Trophoblast cell (in vitro differentiated cells and primary cell): ENCODE results near the gene OSBPL8. TPM values are rescaled to one million over a fixed set of nuclear protein-coding genes. Genes with fewer than 3 reads are reported as not detected.

Experiments
- DNase-seq, 2 donors: peaks; one replicate each; pipeline ENCODE4 v3.0.0-alpha.2; 2016
- H2AFZ ChIP-seq: 2 replicates; pipeline ENCODE4 v1.6.1; 2013; ENCODE audit warnings: low read length, moderate library complexity, mild to moderate bottlenecking; ENCODE audit not compliant: insufficient read depth, poor library complexity
- H2AK5ac ChIP-seq: 2 replicates; pipeline ENCODE4 v1.6.1; 2013; ENCODE audit warnings: mild to moderate bottlenecking, low read length
- H2BK120ac ChIP-seq: 2 replicates; pipeline ENCODE4 v1.6.1; 2013; ENCODE audit warnings: low read length, mild to moderate bottlenecking, moderate library complexity; ENCODE audit not compliant: insufficient read depth, poor library complexity
- H2BK12ac ChIP-seq: 2 replicates; pipeline ENCODE4 v1.6.1; 2013; ENCODE audit warnings: mild to moderate bottlenecking, low read length, moderate library complexity
- H2BK5ac ChIP-seq: 2 replicates; pipeline ENCODE4 v1.6.1; 2013; ENCODE audit warnings: low read length, low read depth, moderate library complexity, mild to moderate bottlenecking; ENCODE audit not compliant: poor library complexity
- H3K14ac ChIP-seq: 2 replicates; pipeline ENCODE4 v1.6.1; 2013; ENCODE audit warnings: mild to moderate bottlenecking, low read length
- H3K18ac ChIP-seq: 2 replicates; pipeline ENCODE4 v1.6.1; 2013; ENCODE audit warnings: mild to moderate bottlenecking, low read length
- H3K23ac ChIP-seq: 2 replicates; pipeline ENCODE4 v1.6.1; 2013; ENCODE audit warnings: low read length
- H3K27ac ChIP-seq: 2 replicates; pipeline ENCODE4 v1.5.1; 2013; ENCODE audit warnings: low read depth, mild to moderate bottlenecking, inconsistent platforms, low read length, moderate library complexity
- H3K27me3 ChIP-seq: 2 replicates; pipeline ENCODE4 v1.6.1; 2013; ENCODE audit warnings: inconsistent platforms, mild to moderate bottlenecking, low read length, moderate library complexity; ENCODE audit not compliant: insufficient read depth
- H3K36me3 ChIP-seq, 2 experiments: 1 replicate in 1 of 2; 2 replicates in 1 of 2; pipeline ENCODE4 v1.6.1; 2013; ENCODE audit warnings: low read length in 2 of 2, mild to moderate bottlenecking in 2 of 2, moderate library complexity in 1 of 2; ENCODE audit not compliant: insufficient read depth in 2 of 2, control insufficient read depth in 1 of 2
- H3K4ac ChIP-seq: 2 replicates; pipeline ENCODE4 v1.6.1; 2013; ENCODE audit warnings: low read depth, mild to moderate bottlenecking, low read length, moderate library complexity
- H3K4me1 ChIP-seq, 2 experiments: 1 replicate in 1 of 2; 2 replicates in 1 of 2; pipeline ENCODE4 v1.6.1; 2013; ENCODE audit warnings: low read length in 2 of 2, mild to moderate bottlenecking in 2 of 2, moderate library complexity in 1 of 2; ENCODE audit not compliant: insufficient read depth in 2 of 2, control insufficient read depth in 1 of 2
- H3K4me2 ChIP-seq: 2 replicates; pipeline ENCODE4 v1.6.1; 2013; ENCODE audit warnings: inconsistent platforms, mild to moderate bottlenecking, low read length, moderate library complexity
- H3K4me3 ChIP-seq: 2 replicates; pipeline ENCODE4 v1.5.1; 2013; ENCODE audit warnings: mild to moderate bottlenecking, low read depth, low read length, inconsistent platforms
- H3K79me1 ChIP-seq: one replicate; pipeline ENCODE4 v1.6.1; 2013; ENCODE audit warnings: low read length
- H3K79me2 ChIP-seq: 2 replicates; pipeline ENCODE4 v1.6.1; 2013; ENCODE audit warnings: low read length, mild to moderate bottlenecking; ENCODE audit not compliant: control insufficient read depth, insufficient read depth, poor library complexity
- H3K9ac ChIP-seq: 2 replicates; pipeline ENCODE4 v1.6.1; 2013; ENCODE audit warnings: mild to moderate bottlenecking, low read length
- H3K9me3 ChIP-seq: 2 replicates; pipeline ENCODE4 v1.6.1; 2013; ENCODE audit warnings: low read depth, mild to moderate bottlenecking, control low read depth, inconsistent platforms, low read length; ENCODE audit not compliant: insufficient read depth
- H4K12ac ChIP-seq: 2 replicates; pipeline ENCODE4 v1.6.1; 2013; ENCODE audit warnings: low read depth, mild to moderate bottlenecking, low read length, moderate library complexity
- H4K8ac ChIP-seq: 2 replicates; pipeline ENCODE4 v1.6.1; 2013; ENCODE audit warnings: low read depth, mild to moderate bottlenecking, low read length, moderate library complexity
- H4K91ac ChIP-seq: one replicate; pipeline ENCODE4 v1.6.1; 2013; ENCODE audit warnings: low read depth, mild to moderate bottlenecking, low read length, moderate library complexity
- WGBS: extraction: QIAGEN DNeasy Blood & Tissue Kit; methylation state at CpG from one replicate; pipeline ENCODE4 v1.1.7; 2013; ENCODE audit warnings: missing lambda C conversion rate; ENCODE audit not compliant: insufficient read length, insufficient coverage; ENCODE audit errors: extremely low coverage; 5-methylcytosine and 5-hydroxymethylcytosine counted together
- polyA plus RNA-seq: library from polyadenylated mRNA; stranded (reverse); fragments of 200-250 nt; gene quantifications from 2 replicates; pipeline ENCODE4 v1.2.3, GENCODE V29; 2013

The OSBPL8 gene
- polyA plus RNA-seq = 25.8 and 26.5 TPM in 2 replicates

GRCh38 chr12:76559400-76560085 lies at the start of gene OSBPL8:
TSS of gene OSBPL8 (minus strand) at chr12:76559771. CDS start at chr12:76487551, 72,220 bp downstream.
- H2BK12ac ChIP-seq = no peak within 1 kb of the TSS
- no peaks in the 10 kb centered on the region for H3K36me3 ChIP-seq
- H4K12ac ChIP-seq = peak within 1 kb of the TSS; percentile 82
- H3K27me3 ChIP-seq = no peaks in the 10 kb centered on the region
- peak within 1 kb of the TSS; percentile 44 for H3K4ac ChIP-seq
- no peaks in the 10 kb centered on the region for H3K4me1 ChIP-seq
- no CpG with 5 or more reads among the region's 76 CpGs for WGBS
- peak within 1 kb of the TSS; percentile 60 for H2BK5ac ChIP-seq
- peak within 1 kb of the TSS; percentile 81 for H2AFZ ChIP-seq
- H2BK120ac ChIP-seq = peak within 1 kb of the TSS; percentile 4
- H3K14ac ChIP-seq = peak within 1 kb of the TSS; percentile 87
- peak; percentile 90 to 94 for DNase-seq
- no peak within 1 kb of the TSS for H2AK5ac ChIP-seq
- no peak within 1 kb of the TSS for H3K23ac ChIP-seq
- H3K27ac ChIP-seq = peak within 1 kb of the TSS; percentile 75
- peak within 1 kb of the TSS; percentile 93 for H4K8ac ChIP-seq
- peak within 1 kb of the TSS; percentile 76 for H3K18ac ChIP-seq
- peak within 1 kb of the TSS; percentile 74 for H3K4me2 ChIP-seq
- H3K9ac ChIP-seq = peak within 1 kb of the TSS; percentile 97
- H3K9me3 ChIP-seq = no peaks in the 10 kb centered on the region
- peak within 1 kb of the TSS; percentile 72 for H4K91ac ChIP-seq
- peaks cover 12% of the 10 kb centered on the region for H3K79me1 ChIP-seq
- H3K79me2 ChIP-seq = peaks cover 8% of the 10 kb centered on the region
- H3K4me3 ChIP-seq = peak within 1 kb of the TSS; percentile 98

GRCh38 chr12:76608070-76608469 lies 48.5 kb upstream of the OSBPL8 start:
- no peaks in the 10 kb centered on the region for H3K79me1 ChIP-seq
- no peak overlapping the region for H3K9ac ChIP-seq
- WGBS = no CpG with 5 or more reads among the region's 11 CpGs
- no peak overlapping the region for H3K27ac ChIP-seq
- no peak overlapping the region for H2BK120ac ChIP-seq
- no peak overlapping the region for H2AFZ ChIP-seq
- H3K79me2 ChIP-seq = no peaks in the 10 kb centered on the region
- H3K14ac ChIP-seq = no peak overlapping the region
- no peak overlapping the region for H4K91ac ChIP-seq
- no peak overlapping the region for H2BK12ac ChIP-seq
- no peak overlapping the region for H2AK5ac ChIP-seq
- no peak overlapping the region for H4K8ac ChIP-seq
- no peak overlapping the region for H3K4me3 ChIP-seq
- H4K12ac ChIP-seq = no peak overlapping the region
- no peaks in the 10 kb centered on the region for H3K27me3 ChIP-seq
- H3K4ac ChIP-seq = no peak overlapping the region
- no peak overlapping the region for H2BK5ac ChIP-seq
- H3K9me3 ChIP-seq = no peaks in the 10 kb centered on the region
- DNase-seq = peak in 1 of 2 donors; percentile 45
- H3K36me3 ChIP-seq = no peaks in the 10 kb centered on the region
- H3K4me1 ChIP-seq = no peaks in the 10 kb centered on the region
- H3K4me2 ChIP-seq = no peak overlapping the region
- no peak overlapping the region for H3K23ac ChIP-seq
- H3K18ac ChIP-seq = no peak overlapping the region

GRCh38 chr12:76595056-76595455 lies 35.5 kb upstream of the OSBPL8 start:
- H3K9me3 ChIP-seq = no peaks in the 10 kb centered on the region
- H2AK5ac ChIP-seq = no peak overlapping the region
- H3K36me3 ChIP-seq = no peaks in the 10 kb centered on the region
- H3K27me3 ChIP-seq = no peaks in the 10 kb centered on the region
- no peak overlapping the region for H3K4ac ChIP-seq
- H4K12ac ChIP-seq = no peak overlapping the region
- no peak overlapping the region for H3K9ac ChIP-seq
- H3K14ac ChIP-seq = no peak overlapping the region
- no peak overlapping the region for H3K23ac ChIP-seq
- H3K4me2 ChIP-seq = no peak overlapping the region
- H3K79me1 ChIP-seq = no peaks in the 10 kb centered on the region
- DNase-seq = peak in 1 of 2 donors; percentile 31
- H3K18ac ChIP-seq = no peak overlapping the region
- no peaks in the 10 kb centered on the region for H3K79me2 ChIP-seq
- H4K8ac ChIP-seq = no peak overlapping the region
- H4K91ac ChIP-seq = no peak overlapping the region
- no peak overlapping the region for H2AFZ ChIP-seq
- no peak overlapping the region for H2BK12ac ChIP-seq
- H3K27ac ChIP-seq = no peak overlapping the region
- H2BK120ac ChIP-seq = no peak overlapping the region
- WGBS = no CpG with 5 or more reads among the region's 2 CpGs
- H2BK5ac ChIP-seq = no peak overlapping the region
- H3K4me3 ChIP-seq = no peak overlapping the region
- H3K4me1 ChIP-seq = no peaks in the 10 kb centered on the region

GRCh38 chr12:76591476-76591875 lies 31.9 kb upstream of the OSBPL8 start:
- Histone ChIP-seq H2BK12ac (no peak overlapping the region), H3K4me1 (no peaks in the 10 kb centered on the region), H3K4ac (no peak overlapping the region), H2AFZ (no peak overlapping the region), H4K91ac (no peak overlapping the region), H2BK5ac (no peak overlapping the region), H4K12ac (no peak overlapping the region), H3K79me1 (no peaks in the 10 kb centered on the region), H3K9me3 (no peaks in the 10 kb centered on the region), H3K27me3 (no peaks in the 10 kb centered on the region), H2AK5ac (no peak overlapping the region), H3K4me3 (no peak overlapping the region), H3K79me2 (no peaks in the 10 kb centered on the region), H4K8ac (no peak overlapping the region), H3K14ac (no peak overlapping the region), H3K9ac (no peak overlapping the region), H3K18ac (no peak overlapping the region), H3K27ac (no peak overlapping the region), H3K36me3 (no peaks in the 10 kb centered on the region), H2BK120ac (no peak overlapping the region), H3K23ac (no peak overlapping the region), H3K4me2 (no peak overlapping the region)
- no peak for DNase-seq
